Panc1 (cell line): Measurements from ENCODE around the gene SMPDL3B. TPM values are rescaled to one million over a fixed set of nuclear protein-coding genes. Genes with fewer than 3 reads are reported as not detected.

Experiments used
- ATAC-seq: fragments of 200-7000 bp; cut with Tn5 transposase; 2 replicates; pipeline ENCODE4 v1.9.1; 2020; ENCODE audit warnings: mild to moderate bottlenecking, moderate library complexity
- Bru-seq: library from RNA; stranded (reverse); fragments of 400-500 nt; gene quantifications from one replicate; lab custom pipeline; 2021; lab: Mats Ljungman, UMichigan
- BruChase-seq, 2 experiments: library from RNA; stranded (reverse); fragments of 400-500 nt; gene quantifications; one replicate each; lab custom pipeline; 2021; lab: Mats Ljungman, UMichigan
- BruUV-seq: library from RNA; stranded (reverse); fragments of 400-500 nt; replicated peaks from 2 replicates; lab custom pipeline; 2021; lab: Mats Ljungman, UMichigan
- CTCF ChIA-PET: fragments of 300-600 bp; sonication (Branson Sonifier 250); formaldehyde crosslinking; loops from one replicate; lab custom pipeline; 2022; ENCODE audit warnings: antibody characterized with exemption; lab: Charles Lee
- POLR2A ChIA-PET: fragments of 300-600 bp; sonication (Branson Sonifier 250); formaldehyde crosslinking; loops from one replicate; lab custom pipeline; 2022; ENCODE audit warnings: antibody characterized with exemption; lab: Charles Lee
- DNase-seq: peaks from one replicate; pipeline ENCODE4 v3.0.0-alpha.2; 2010; ENCODE audit warnings: low read depth, low spot score
- H3K27ac ChIP-seq: 2 replicates; pipeline ENCODE4 v1.5.1; 2011; ENCODE audit warnings: mild to moderate bottlenecking, low read length, inconsistent platforms
- H3K27me3 ChIP-seq: fragments of 200-500 bp; sonication (Bioruptor generic); 2 replicates; pipeline ENCODE4 v1.6.0; 2014; ENCODE audit warnings: low read length, inconsistent platforms; ENCODE audit not compliant: control insufficient read depth, insufficient read depth
- H3K36me3 ChIP-seq: fragments of 200-500 bp; sonication (Bioruptor generic); 2 replicates; pipeline ENCODE4 v1.5.1; 2014; ENCODE audit warnings: inconsistent platforms, mild to moderate bottlenecking, low read length, moderate library complexity; ENCODE audit not compliant: control insufficient read depth, insufficient read depth
- H3K4me1 ChIP-seq: 2 replicates; pipeline ENCODE4 v1.5.1; 2011; ENCODE audit warnings: inconsistent platforms, mild to moderate bottlenecking, low read length, moderate library complexity; ENCODE audit not compliant: control insufficient read depth, insufficient read depth
- H3K4me3 ChIP-seq, 2 experiments: 2 replicates each; pipeline ENCODE4 v1.5.1; 2011 to 2012; ENCODE audit warnings: low read depth in 2 of 2, low read length in 2 of 2, mild to moderate bottlenecking in 2 of 2, inconsistent platforms in 1 of 2, moderate library complexity in 1 of 2
- H3K9me3 ChIP-seq: fragments of 200-500 bp; sonication (Bioruptor generic); 2 replicates; pipeline ENCODE4 v1.5.1; 2014; ENCODE audit warnings: low read depth, mild to moderate bottlenecking, inconsistent platforms, low read length, moderate library complexity; ENCODE audit not compliant: control insufficient read depth, insufficient read depth
- CTCF ChIP-seq: fragments of 450-650 bp; IDR thresholded peaks from 2 replicates; pipeline ENCODE4 v1.5.1; 2017; ENCODE audit warnings: mild to moderate bottlenecking
- POLR2AphosphoS5 ChIP-seq: IDR thresholded peaks from 2 replicates; pipeline ENCODE4 v1.6.1; 2012; ENCODE audit warnings: mild to moderate bottlenecking, low read depth, low read length, moderate library complexity
- REST ChIP-seq, 2 experiments: IDR thresholded peaks; 2 replicates each; pipeline ENCODE4 v1.6.1; 2011 to 2012; ENCODE audit warnings: low read depth in 2 of 2, control low read depth in 1 of 2, low read length in 1 of 2, mild to moderate bottlenecking in 1 of 2, moderate library complexity in 1 of 2; ENCODE audit not compliant: insufficient read depth in 1 of 2
- SIN3A ChIP-seq: IDR thresholded peaks from 2 replicates; pipeline ENCODE4 v1.6.1; 2012; ENCODE audit warnings: low read depth, mild to moderate bottlenecking, low read length, moderate library complexity, borderline replicate concordance; ENCODE audit not compliant: insufficient read depth
- TCF7L2 ChIP-seq: IDR thresholded peaks from 2 replicates; pipeline ENCODE4 v1.6.1; 2011; ENCODE audit warnings: mild to moderate bottlenecking, low read depth, low read length, inconsistent platforms
- in situ Hi-C: cut with HindIII; loops from 2 replicates; pipeline ENCODE4 v1.10.0; 2016; ENCODE audit warnings: low sequenced_read_pairs, low pct_unique_long_range_greater_than_20kb
- intact Hi-C: fragments of 100-400 bp; cut with micrococcal nuclease; formaldehyde crosslinking; loops from one replicate; pipeline ENCODE4 v1.10.0; 2022; ENCODE audit not compliant: unreplicated experiment
- long read RNA-seq: library from polyadenylated mRNA; unstranded; transcript quantifications from one replicate; pipeline ENCODE4 v2.0.0, GENCODE V29; 2021; ENCODE audit not compliant: unreplicated experiment
- polyA plus RNA-seq: library from polyadenylated mRNA; unstranded; fragments of >200 nt; gene quantifications from one replicate; pipeline ENCODE4 v1.2.1, GENCODE V29; 2012; ENCODE audit warnings: missing spikeins; ENCODE audit not compliant: insufficient read length
- total RNA-seq: library from RNA; stranded (reverse); gene quantifications from one replicate; pipeline ENCODE4 v1.2.1, GENCODE V29; 2021; ENCODE audit not compliant: unreplicated experiment

The SMPDL3B gene
- total RNA-seq = 1.5 TPM
- 1.6 TPM for polyA plus RNA-seq
- Bru-seq, nascent RNA = percentile 25 among the genes with signal in this experiment
- percentile 21 among the genes with signal in this experiment for BruChase-seq, experiment 1, labeled RNA remaining after a 2-hour chase
- percentile 26 among the genes with signal in this experiment for BruChase-seq, experiment 2, labeled RNA remaining after a 6-hour chase
- long read RNA-seq, partial matches to known transcripts = 1 of 7 reads
- long read RNA-seq, other reads (novel, unspliced or antisense) = 1 of 7 reads

- H3K27me3 ChIP-seq = no peaks in the 10 kb centered on the region
- no peaks in the 10 kb centered on the region for H3K36me3 ChIP-seq
- H3K4me1 ChIP-seq = peaks cover 16% of the 10 kb centered on the region
- H3K4me3 ChIP-seq = peak within 1 kb of the TSS; percentile 25 to 55
- DNase-seq (no peak), ATAC-seq (peak; percentile 92)
- intact Hi-C loops (no loop called here), in situ Hi-C loops (no loop called here)
- POLR2A ChIA-PET = no interaction called here
- no peak within 1 kb of the TSS for H3K27ac ChIP-seq
- CTCF ChIA-PET = interaction anchor here (0.6 kb wide), 1 partner anchor 10 kb away, joined by 4 read pairs; no protein-coding TSS in a partner anchor
- TF ChIP-seq POLR2AphosphoS5 (no peak), TCF7L2 (no peak), REST (IDR thresholded peaks at IDR 0.05; ENCODE audit: insufficient read depth in 1 of 2, low read depth in 2 of 2, low read length in 1 of 2) (no peak), SIN3A (no peak), CTCF (no peak)
- H3K9me3 ChIP-seq = no peaks in the 10 kb centered on the region
- BruUV-seq = no TSS peak
Observed at GRCh38 chr1:27934818-27935549, at the start of gene SMPDL3B. TSS of gene SMPDL3B (plus strand) at chr1:27935000. CDS start at chr1:27935184, 184 bp downstream.

- ATAC-seq (no peak), DNase-seq (no peak)
- ChIA-PET POLR2A (no interaction called here), CTCF (no interaction called here)
- Histone ChIP-seq H3K4me3 (no peak overlapping the region), H3K4me1 (no peaks in the 10 kb centered on the region), H3K9me3 (no peaks in the 10 kb centered on the region), H3K27ac (no peak overlapping the region), H3K36me3 (no peaks in the 10 kb centered on the region), H3K27me3 (no peaks in the 10 kb centered on the region)
- in situ Hi-C loops (no loop called here), intact Hi-C loops (no loop called here)
- no TSS peak for BruUV-seq
- no peak for TF ChIP-seq REST (IDR thresholded peaks at IDR 0.05; ENCODE audit: insufficient read depth in 1 of 2, low read depth in 2 of 2, low read length in 1 of 2)
- no peak for TF ChIP-seq TCF7L2
- no peak for TF ChIP-seq POLR2AphosphoS5
- no peak for TF ChIP-seq CTCF
- TF ChIP-seq SIN3A = no peak
Observed at GRCh38 chr1:27885114-27885528, 49.7 kb upstream of the SMPDL3B start.
